Activated naive CD4-positive, alpha-beta T cell (primary cell): Measurements from ENCODE around the gene BCL2L1.

Experiments
- DNase-seq, 4 experiments: peaks; one replicate each; lab custom pipeline; 2025; lab: John Stamatoyannopoulos, UW

Gene BCL2L1

GRCh38 chr20:31691646-31692275 lies 30.9 kb downstream of the BCL2L1 start:
- no peak for DNase-seq

- no peak for DNase-seq
Observed at GRCh38 chr20:31690124-31690666, 32.5 kb downstream of the BCL2L1 start.

- no peak for DNase-seq
Observed at GRCh38 chr20:31689141-31689540, 33.5 kb downstream of the BCL2L1 start.

- DNase-seq: no peak
Observed at GRCh38 chr20:31687777-31688176, 34.9 kb downstream of the BCL2L1 start.

- DNase-seq: no peak
Observed at GRCh38 chr20:31685853-31686643, 36.6 kb downstream of the BCL2L1 start.

- DNase-seq: no peak
Observed at GRCh38 chr20:31684153-31685015, 38.3 kb downstream of the BCL2L1 start.

- no peak for DNase-seq
Observed at GRCh38 chr20:31682927-31683326, 39.7 kb downstream of the BCL2L1 start.

- no peak for DNase-seq
Observed at GRCh38 chr20:31682352-31682751, 40.3 kb downstream of the BCL2L1 start.

GRCh38 chr20:31681769-31682168 lies 40.9 kb downstream of the BCL2L1 start:
- DNase-seq: no peak

GRCh38 chr20:31681128-31681727 lies 41.4 kb downstream of the BCL2L1 start:
- DNase-seq: no peak

GRCh38 chr20:31680286-31681127 lies 42.2 kb downstream of the BCL2L1 start:
- DNase-seq: no peak

GRCh38 chr20:31679357-31680285 lies 43.0 kb downstream of the BCL2L1 start:
- no peak for DNase-seq

- no peak for DNase-seq
Observed at GRCh38 chr20:31678389-31679356, 44.0 kb downstream of the BCL2L1 start.

- DNase-seq: no peak
Observed at GRCh38 chr20:31677553-31678260, 45.0 kb downstream of the BCL2L1 start.

- no peak for DNase-seq
Observed at GRCh38 chr20:31676609-31676989, 46.1 kb downstream of the BCL2L1 start.

GRCh38 chr20:31675828-31676608 lies 46.6 kb downstream of the BCL2L1 start:
- peak in 3 of 4 experiments; percentile 3 to 20 (median 14) for DNase-seq
